ENCODE results near the gene FAM228B.

- TF ChIP-seq CTCF (conservative IDR thresholded peaks at IDR 0.05; ENCODE audit: low read length): no peak
- no peak for TF ChIP-seq EZH2phosphoT487 (IDR thresholded peaks at IDR 0.05; ENCODE audit: borderline replicate concordance, low read depth, low read length)
These were observed 45.8 kb downstream of the FAM228B start for GRCh38 chr2:24169023-24169422.

All from OCI-LY7 (cell line).